K562 (cell line): ENCODE measurements around the gene SLC4A9. TPM values are rescaled to one million over a fixed set of nuclear protein-coding genes. Genes with fewer than 3 reads are reported as not detected.

Source experiments
- EP400 ChIP-seq: fragments of 450-650 bp; IDR thresholded peaks from 2 replicates; pipeline ENCODE4 v1.6.1; 2017; ENCODE audit warnings: antibody characterized with exemption, mild to moderate bottlenecking, moderate library complexity
- ETV6 ChIP-seq, 3 experiments: fragments of 150-350 bp in 1 of 3; sonication (generic) in 1 of 3; formaldehyde crosslinking in 1 of 3; IDR thresholded peaks; 2 replicates each; pipeline versions ENCODE4 v1.6.1 to v1.8.0; 2014 to 2022; ENCODE audit warnings: borderline replicate concordance in 2 of 3, low read depth in 2 of 3, antibody characterized with exemption in 1 of 3, low read length in 1 of 3, mild to moderate bottlenecking in 1 of 3, missing genetic modification reagents in 1 of 3
- HCFC1 ChIP-seq: IDR thresholded peaks from 2 replicates; pipeline ENCODE4 v1.6.1; 2012; ENCODE audit warnings: low read depth, low read length, improper control_type of control experiment
- HDAC1 ChIP-seq, 2 experiments: fragments of 450-650 bp; IDR thresholded peaks; 2 replicates each; pipeline ENCODE4 v1.6.1; 2016 to 2017; ENCODE audit warnings: inconsistent platforms in 1 of 2, mild to moderate bottlenecking in 1 of 2, moderate library complexity in 1 of 2
- KDM5B ChIP-seq: fragments of 200-600 bp; sonication (generic); IDR thresholded peaks from 2 replicates; pipeline ENCODE4 v1.6.1; 2012; ENCODE audit warnings: low read depth, mild to moderate bottlenecking, moderate library complexity, low read length, control low read depth, inconsistent platforms; ENCODE audit not compliant: insufficient replicate concordance
- MCM7 ChIP-seq, 2 experiments: fragments of 450-650 bp; IDR thresholded peaks; 2 replicates each; pipeline ENCODE4 v1.6.1; 2016 to 2018
- MLX ChIP-seq, 2 experiments: fragments of 450-650 bp in 1 of 2; sonication (generic) in 1 of 2; formaldehyde crosslinking; conservative IDR thresholded peaks; 2 replicates each; pipeline versions ENCODE4 v1.4.0 to v1.8.1; 2020 to 2022; ENCODE audit warnings: mild to moderate bottlenecking in 1 of 2, missing genetic modification reagents in 1 of 2
- NR2C1 ChIP-seq, 2 experiments: fragments of 450-650 bp; IDR thresholded peaks; 2 replicates each; pipeline ENCODE4 v1.6.1; 2017; ENCODE audit warnings: mild to moderate bottlenecking in 2 of 2, antibody characterized with exemption in 1 of 2, inconsistent platforms in 1 of 2, missing compliant biosample characterization in 1 of 2, missing genetic modification characterization in 1 of 2
- PHB2 ChIP-seq: fragments of 450-650 bp; IDR thresholded peaks from 2 replicates; pipeline ENCODE4 v1.6.1; 2017; ENCODE audit warnings: low read depth
- SMAD3 ChIP-seq: fragments of 450-650 bp; formaldehyde crosslinking; conservative IDR thresholded peaks from 2 replicates; pipeline ENCODE4 v1.4.0; 2020; ENCODE audit warnings: mild to moderate bottlenecking
- SMAD4 ChIP-seq: fragments of 250-450 bp; sonication (Bioruptor Pico); conservative IDR thresholded peaks from 2 replicates; pipeline ENCODE4 v1.8.0; 2021; ENCODE audit warnings: inconsistent platforms, mild to moderate bottlenecking, moderate library complexity
- YY1 ChIP-seq, 3 experiments: IDR thresholded peaks; 2 replicates each; pipeline ENCODE4 v1.6.1; 2011; ENCODE audit warnings: low read length in 2 of 3, mild to moderate bottlenecking in 2 of 3, moderate library complexity in 2 of 3, borderline replicate concordance in 1 of 3, control low read depth in 1 of 3, low read depth in 1 of 3; ENCODE audit not compliant: insufficient read depth in 3 of 3, insufficient replicate concordance in 2 of 3, control insufficient read depth in 1 of 3, insufficient read length in 1 of 3; ENCODE audit errors: extremely low read depth in 1 of 3
- ZBTB2 ChIP-seq: fragments of 450-650 bp; IDR thresholded peaks from 2 replicates; pipeline ENCODE4 v1.6.1; 2016; ENCODE audit warnings: antibody characterized with exemption
- ZBTB8A ChIP-seq: fragments of 450-650 bp; IDR thresholded peaks from 2 replicates; pipeline ENCODE4 v1.6.1; 2018; ENCODE audit warnings: mild to moderate bottlenecking, moderate library complexity; ENCODE audit not compliant: partially characterized antibody
- ZNF282 ChIP-seq: sonication (generic); formaldehyde crosslinking; IDR thresholded peaks from 2 replicates; pipeline ENCODE4 v1.8.1; 2023; ENCODE audit warnings: missing genetic modification reagents
- ZNF639 ChIP-seq, 2 experiments: fragments of 200-800 bp in 1 of 2; sonication (Bioruptor generic) in 1 of 2; sonication (generic) in 1 of 2; formaldehyde crosslinking in 1 of 2; IDR thresholded peaks in 1 of 2; conservative IDR thresholded peaks in 1 of 2; 2 replicates each; pipeline versions ENCODE4 v1.5.0 to v1.6.1; 2016 to 2020; ENCODE audit warnings: missing compliant biosample characterization in 1 of 2, missing genetic modification characterization in 1 of 2, missing genetic modification reagents in 1 of 2
- ZNF740 ChIP-seq, 3 experiments: fragments of 200-800 bp in 1 of 3; sonication (Bioruptor generic) in 1 of 3; sonication (generic) in 1 of 3; formaldehyde crosslinking in 1 of 3; IDR thresholded peaks; 2 replicates each; pipeline versions ENCODE4 v1.6.1 to v1.8.0; 2016 to 2022; ENCODE audit warnings: mild to moderate bottlenecking in 2 of 3, missing compliant biosample characterization in 2 of 3, missing genetic modification characterization in 2 of 3, missing genetic modification reagents in 1 of 3
- polyA plus RNA-seq, 8 experiments: library from polyadenylated mRNA; depleted of rRNA in 4 of 8; stranded (reverse) in 5 of 8; unstranded in 3 of 8; fragments of >200 nt; fragmentation: Nextera tagmentation in 2 of 8; fragmentation: Illumina TruSeq in 1 of 8; extraction: Ambion mirVana in 2 of 8; extraction: Trizol in 1 of 8; gene quantifications; 2 replicates each; pipeline versions ENCODE4 v1.2.1 to v1.2.3, GENCODE V29; 2011 to 2014; ENCODE audit warnings: inconsistent platforms in 1 of 8, missing spikeins in 1 of 8
- total RNA-seq, 7 experiments: library from RNA; depleted of rRNA in 6 of 7; stranded (reverse); fragments of >200 nt in 6 of 7; fragmentation: Illumina TruSeq in 2 of 7; extraction: Trizol in 2 of 7; gene quantifications; 2 replicates each; pipeline versions ENCODE4 v1.2.1 to v1.2.3, GENCODE V29; 2011 to 2021; ENCODE audit warnings: low replicate concordance in 1 of 7

The SLC4A9 gene
- total and polyA plus RNA-seq, 9 of the 15 experiments (the other 6 are each of a cell fraction or from before 2014, with no cell fraction given), result 0.05 to 0.13 TPM; not detected in 7

GRCh38 chr5:140401362-140402257 lies 41.6 kb downstream of the SLC4A9 start, which contains the start of gene ANKHD1 (continued):
- TF ChIP-seq ZNF740 (CRISPR knock-in tag; IDR thresholded peaks at IDR 0.05) (peak; percentile 61; the same call in 1 of the 2 replicates), ZNF740 (tag; IDR thresholded peaks at IDR 0.05) (no peak), EP400 (peak; percentile 88), HCFC1 (peak; percentile 61), ZNF282 (CRISPR knock-in tag) (no peak), ZBTB2 (peak; percentile 81), KDM5B (peak; percentile 68), NR2C1 (IDR thresholded peaks at IDR 0.05) (peak; percentile 94), NR2C1 (tag; IDR thresholded peaks at IDR 0.05) (peak; percentile 91), ETV6 (IDR thresholded peaks at IDR 0.05; ENCODE audit: borderline replicate concordance in 1 of 2, low read depth in 2 of 2, low read length in 1 of 2) (no peak), ETV6 (CRISPR knock-in tag; IDR thresholded peaks at IDR 0.05; ENCODE audit: borderline replicate concordance) (0 out of 2 replicates have a peak, but pooled peaks have one; percentile 11), ZBTB8A (no peak), PHB2 (no peak), SMAD3 (CRISPR knock-in tag) (no peak), MLX (CRISPR knock-in tag; conservative IDR thresholded peaks at IDR 0.05) (0 out of 4 replicates have a peak, but pooled peaks of 1 of the 2 experiments have one; percentile 83), YY1 (IDR thresholded peaks at IDR 0.05; ENCODE audit: borderline replicate concordance in 1 of 3, control insufficient read depth in 1 of 3, extremely low read depth in 1 of 3, insufficient read depth in 3 of 3, insufficient read length in 1 of 3, insufficient replicate concordance in 2 of 3, low read depth in 1 of 3, low read length in 2 of 3) (peak in 2 of 3 experiments; percentile 40 to 51), HDAC1 (IDR thresholded peaks at IDR 0.05) (peak in 1 of 2 experiments; percentile 86; a peak in 2 of 4 replicates), SMAD4 (peak; percentile 50), ZNF639 (CRISPR knock-in tag; conservative IDR thresholded peaks at IDR 0.05 in 1 of 2, IDR thresholded peaks at IDR 0.05 in 1 of 2) (no peak), MCM7 (IDR thresholded peaks at IDR 0.05) (no peak)
